NB4 (cell line): ENCODE measurements around the gene SEPTIN5.

Source experiments
- MYC ChIP-seq: IDR thresholded peaks from 2 replicates; pipeline ENCODE4 v1.6.1; 2011; ENCODE audit warnings: low read depth, low read length
- POLR2A ChIP-seq: IDR thresholded peaks from 2 replicates; pipeline ENCODE4 v1.6.1; 2011; ENCODE audit warnings: mild to moderate bottlenecking; ENCODE audit not compliant: insufficient read length; ENCODE audit errors: extremely low read depth
- TF ChIP-seq, protein P1 (sequence below): IDR thresholded peaks from one replicate; pipeline ENCODE4 v1.5.1; 2012; ENCODE audit warnings: low read depth, low read length
- TF ChIP-seq, protein P2 (sequence below): IDR thresholded peaks from 2 replicates; pipeline ENCODE4 v1.6.1; 2011; ENCODE audit warnings: low read depth, low read length

DNA sequence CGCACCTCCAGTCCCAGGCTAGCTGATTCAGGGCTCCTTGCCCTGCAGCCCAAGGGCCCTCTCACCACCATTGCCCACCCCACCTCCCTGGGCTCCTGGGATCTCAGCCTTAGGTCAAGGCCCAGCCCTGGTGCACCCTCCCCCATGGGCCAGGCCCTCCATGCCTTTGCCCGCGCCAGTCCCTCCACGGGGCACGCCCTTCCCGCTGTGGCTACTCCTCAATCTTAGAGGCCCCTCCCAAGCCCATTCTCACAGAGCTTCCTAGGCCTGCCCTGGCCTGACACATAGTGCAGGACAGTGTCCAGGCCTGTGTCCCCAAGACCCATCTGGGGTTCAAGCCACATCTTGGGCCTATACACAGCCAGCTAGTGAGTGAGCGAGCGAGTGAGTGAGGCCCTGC, 15.9 kb downstream of the SEPTIN5 start:
- TF ChIP-seq POLR2A (no peak), MYC (no peak)
- TF ChIP-seq, protein P1, sequence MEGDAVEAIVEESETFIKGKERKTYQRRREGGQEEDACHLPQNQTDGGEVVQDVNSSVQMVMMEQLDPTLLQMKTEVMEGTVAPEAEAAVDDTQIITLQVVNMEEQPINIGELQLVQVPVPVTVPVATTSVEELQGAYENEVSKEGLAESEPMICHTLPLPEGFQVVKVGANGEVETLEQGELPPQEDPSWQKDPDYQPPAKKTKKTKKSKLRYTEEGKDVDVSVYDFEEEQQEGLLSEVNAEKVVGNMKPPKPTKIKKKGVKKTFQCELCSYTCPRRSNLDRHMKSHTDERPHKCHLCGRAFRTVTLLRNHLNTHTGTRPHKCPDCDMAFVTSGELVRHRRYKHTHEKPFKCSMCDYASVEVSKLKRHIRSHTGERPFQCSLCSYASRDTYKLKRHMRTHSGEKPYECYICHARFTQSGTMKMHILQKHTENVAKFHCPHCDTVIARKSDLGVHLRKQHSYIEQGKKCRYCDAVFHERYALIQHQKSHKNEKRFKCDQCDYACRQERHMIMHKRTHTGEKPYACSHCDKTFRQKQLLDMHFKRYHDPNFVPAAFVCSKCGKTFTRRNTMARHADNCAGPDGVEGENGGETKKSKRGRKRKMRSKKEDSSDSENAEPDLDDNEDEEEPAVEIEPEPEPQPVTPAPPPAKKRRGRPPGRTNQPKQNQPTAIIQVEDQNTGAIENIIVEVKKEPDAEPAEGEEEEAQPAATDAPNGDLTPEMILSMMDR = no peak
- TF ChIP-seq, protein P2, sequence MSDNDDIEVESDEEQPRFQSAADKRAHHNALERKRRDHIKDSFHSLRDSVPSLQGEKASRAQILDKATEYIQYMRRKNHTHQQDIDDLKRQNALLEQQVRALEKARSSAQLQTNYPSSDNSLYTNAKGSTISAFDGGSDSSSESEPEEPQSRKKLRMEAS = no peak
